Fibroblast of skin of back (primary cell): ENCODE data around the gene NUTM2F.
"Not testable (repeated sequence)": the region's sequence is repeated elsewhere in the genome, so short reads cannot be mapped to it uniquely, and the experiment has no call there.

Source experiments
- DNase-seq: peaks from one replicate; pipeline ENCODE4 v3.0.0-alpha.2; 2013

NUTM2F gene

DNA sequence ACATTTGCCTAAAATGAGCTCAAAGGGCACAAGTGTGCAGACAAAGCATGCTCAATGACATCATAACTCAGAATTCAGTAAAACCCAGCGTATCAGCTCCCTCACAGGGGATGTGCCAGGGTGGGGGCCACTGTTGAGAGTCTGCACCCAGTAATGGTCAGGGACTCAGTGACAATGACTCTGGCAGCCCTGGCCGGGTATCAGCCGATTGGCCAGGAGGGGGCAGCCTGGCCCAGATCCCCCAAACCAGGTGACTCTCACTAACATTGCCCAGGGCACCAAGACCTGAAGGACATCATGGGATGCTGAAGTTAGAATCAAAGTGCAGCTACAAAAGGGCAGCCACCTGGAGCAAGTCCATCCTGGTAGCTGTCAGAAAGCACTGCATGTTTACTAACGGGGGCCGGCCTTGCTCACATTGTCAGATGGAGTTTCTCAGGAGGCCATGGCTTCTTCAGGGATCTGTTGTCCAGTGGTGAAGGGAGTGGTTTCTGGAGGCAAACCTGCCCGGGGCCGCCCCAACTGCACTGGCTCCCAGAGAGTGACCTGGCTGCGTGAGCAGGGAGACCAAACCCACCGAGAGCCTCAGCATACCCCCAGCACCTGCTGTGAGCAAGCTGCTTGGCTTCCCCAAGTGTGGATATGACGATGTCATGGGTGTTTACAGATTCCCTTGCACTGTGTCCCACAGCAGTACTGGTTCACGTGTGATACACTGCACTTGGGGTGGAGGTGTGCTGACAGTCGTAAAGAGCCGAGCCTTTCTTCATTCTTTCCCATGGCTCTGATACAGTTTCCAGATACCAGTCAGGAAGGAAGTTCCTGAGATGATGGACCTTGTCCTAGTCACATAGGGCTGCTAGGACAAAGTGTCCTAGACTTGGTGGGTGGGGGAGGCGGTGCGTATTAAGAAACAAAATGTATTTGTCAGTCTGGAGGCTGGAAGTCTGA lies 13.1 kb downstream of the NUTM2F start:
- DNase-seq, result not testable (repeated sequence)

- DNase-seq, result no peak
These were observed 25.1 kb downstream of the NUTM2F start for GRCh38 chr9:94303321-94303720.

DNA sequence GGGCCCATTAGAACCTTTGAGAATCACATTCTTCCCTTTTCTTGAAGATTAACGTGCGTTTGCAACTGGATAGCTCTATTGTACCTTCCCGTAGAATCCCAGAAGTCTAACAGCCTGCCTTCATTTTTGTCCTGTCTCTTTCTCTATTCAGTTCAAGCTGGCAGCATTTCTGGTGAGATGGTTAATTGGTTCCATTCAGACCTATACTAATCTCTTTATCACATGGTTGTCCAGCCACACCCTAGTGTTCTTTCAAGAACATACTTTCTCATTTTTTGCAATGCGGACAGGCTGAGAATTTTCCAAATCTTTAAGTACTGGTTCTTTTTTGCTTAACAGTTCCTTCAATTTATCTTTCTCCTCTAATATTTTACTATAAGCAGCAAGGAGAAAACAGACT lies 26.0 kb downstream of the NUTM2F start:
- DNase-seq, result no peak

DNA sequence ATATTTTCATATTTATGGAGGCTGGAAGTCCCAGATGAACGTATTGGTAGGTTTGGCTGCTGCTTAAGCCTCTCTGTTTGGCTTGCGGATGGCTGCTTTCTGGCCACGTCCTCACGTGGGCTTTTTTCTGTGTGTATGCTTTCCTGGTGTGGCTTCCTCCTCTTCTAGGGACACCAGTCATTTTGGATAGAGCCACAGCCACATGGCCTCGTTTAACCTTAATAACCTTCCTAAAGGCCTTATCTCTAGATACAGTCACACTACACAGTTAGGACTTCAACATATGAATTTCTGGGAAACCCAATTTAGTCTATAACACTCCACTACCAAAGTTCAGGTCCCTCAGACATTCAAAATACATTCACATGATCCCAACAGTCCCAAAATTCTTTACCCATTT lies 26.9 kb downstream of the NUTM2F start:
- no peak for DNase-seq

GRCh38 chr9:94300470-94301301 lies 27.8 kb downstream of the NUTM2F start:
- no peak for DNase-seq

GRCh38 chr9:94298949-94299599 lies 29.4 kb downstream of the NUTM2F start:
- DNase-seq, result no peak

DNA sequence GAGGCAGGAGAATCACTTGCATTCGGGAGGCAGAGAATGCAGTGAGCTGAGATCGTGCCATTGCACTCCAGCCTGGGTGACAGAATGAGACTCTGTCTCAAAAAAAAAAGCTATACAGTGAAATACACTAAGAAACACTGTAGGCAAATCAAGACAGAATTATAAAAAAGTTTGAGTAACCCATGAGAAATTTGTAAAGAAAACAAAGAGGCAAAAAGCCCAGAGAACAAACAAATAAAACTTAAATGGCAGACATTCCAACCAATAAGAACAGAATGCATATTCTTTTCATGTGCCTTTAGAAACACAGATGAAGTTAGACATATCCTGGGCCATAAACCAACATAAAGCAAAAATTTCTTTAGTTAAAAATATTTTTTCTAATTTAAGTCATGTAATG lies 38.8 kb downstream of the NUTM2F start:
- peak; percentile 78 for DNase-seq

- no peak for DNase-seq
These were observed 40.4 kb downstream of the NUTM2F start for GRCh38 chr9:94287877-94288513.

- DNase-seq, result peak; percentile 63
These were observed 42.3 kb downstream of the NUTM2F start for GRCh38 chr9:94286116-94286515.

GRCh38 chr9:94281101-94281500 lies 47.3 kb downstream of the NUTM2F start:
- DNase-seq, result no peak

- no peak for DNase-seq
These were observed 47.9 kb downstream of the NUTM2F start for GRCh38 chr9:94280409-94280989.

DNA sequence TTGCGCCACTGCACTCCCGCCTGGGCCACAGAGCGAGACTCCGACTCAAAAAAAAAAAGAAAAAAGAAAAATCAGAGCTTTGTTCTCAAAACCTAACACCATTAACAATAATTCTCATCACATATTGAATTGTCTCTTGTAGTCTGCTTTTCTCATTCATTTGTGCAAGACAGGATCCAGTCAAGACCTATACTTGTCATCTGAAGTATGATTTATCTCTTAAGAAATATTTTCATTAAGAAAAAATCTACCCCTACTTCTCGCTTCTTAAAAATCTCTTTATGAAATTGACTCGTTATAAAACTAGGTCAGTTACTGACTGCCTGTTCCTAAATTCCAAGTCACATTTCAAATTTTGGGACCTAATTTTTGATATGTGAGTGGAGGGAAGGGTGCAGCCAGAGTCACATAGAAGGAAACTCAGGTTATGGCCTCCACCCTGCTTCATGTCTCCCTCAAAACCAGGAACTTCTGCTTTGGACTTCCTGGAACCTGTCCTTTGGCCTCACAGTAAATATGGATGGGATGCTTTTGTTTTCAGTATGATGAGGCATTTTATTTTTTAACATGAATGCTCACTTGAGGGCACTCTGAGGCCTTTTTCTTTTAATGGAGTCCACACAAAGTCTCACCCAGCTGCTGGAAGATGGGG lies 50.4 kb downstream of the NUTM2F start:
- DNase-seq, result no peak

DNA sequence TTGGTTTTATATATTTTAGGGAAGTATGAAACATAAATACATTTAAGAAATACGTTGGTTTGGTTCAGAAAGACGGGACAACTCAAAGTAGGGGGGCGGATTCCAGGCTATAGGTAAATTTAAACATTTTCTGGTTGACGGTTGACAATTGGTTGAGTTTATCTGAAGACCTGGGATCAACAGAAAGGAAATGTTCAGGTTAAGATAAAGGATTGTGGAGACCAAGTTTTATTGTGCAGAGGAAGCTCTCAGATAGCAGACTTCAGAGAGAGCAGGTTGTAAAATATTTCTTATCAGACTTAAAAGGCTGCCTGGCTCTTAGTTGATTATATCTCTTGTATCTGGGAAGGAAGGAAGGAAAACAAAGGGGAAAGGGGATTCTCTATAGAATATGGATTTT lies 51.4 kb downstream of the NUTM2F start:
- not testable (repeated sequence) for DNase-seq

GRCh38 chr9:94270009-94270408 lies 58.4 kb downstream of the NUTM2F start:
- no peak for DNase-seq

DNA sequence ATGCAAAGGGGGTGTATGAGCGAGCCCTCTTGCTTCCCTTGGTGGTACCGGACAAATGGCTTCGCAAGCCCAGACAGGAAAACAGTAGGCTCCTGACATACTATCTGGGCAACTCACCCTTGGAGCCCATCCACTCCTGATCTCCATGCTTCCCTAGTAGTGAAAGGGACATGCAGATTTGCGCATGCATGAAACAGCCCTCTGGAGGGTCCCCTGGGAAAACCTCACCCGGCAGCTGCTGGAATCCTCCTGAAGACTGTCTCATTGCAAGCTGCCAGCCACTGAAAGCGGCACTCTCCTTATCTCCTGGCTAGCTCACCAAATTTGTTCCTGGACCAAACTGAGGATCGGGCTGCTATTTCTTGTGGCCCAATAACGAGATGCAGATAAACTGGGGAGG lies 59.2 kb downstream of the NUTM2F start:
- DNase-seq, result no peak
